GM19372 (cell line): Measurements from ENCODE around the gene PTCH1.

Source experiments
- ATAC-seq: cut with Tn5 transposase; IDR thresholded peaks from one replicate; pipeline ENCODE4 v1.9.1; 2021; ENCODE audit warnings: mild to moderate bottlenecking, low read depth, moderate library complexity; ENCODE audit not compliant: unreplicated experiment

PTCH1 gene

DNA sequence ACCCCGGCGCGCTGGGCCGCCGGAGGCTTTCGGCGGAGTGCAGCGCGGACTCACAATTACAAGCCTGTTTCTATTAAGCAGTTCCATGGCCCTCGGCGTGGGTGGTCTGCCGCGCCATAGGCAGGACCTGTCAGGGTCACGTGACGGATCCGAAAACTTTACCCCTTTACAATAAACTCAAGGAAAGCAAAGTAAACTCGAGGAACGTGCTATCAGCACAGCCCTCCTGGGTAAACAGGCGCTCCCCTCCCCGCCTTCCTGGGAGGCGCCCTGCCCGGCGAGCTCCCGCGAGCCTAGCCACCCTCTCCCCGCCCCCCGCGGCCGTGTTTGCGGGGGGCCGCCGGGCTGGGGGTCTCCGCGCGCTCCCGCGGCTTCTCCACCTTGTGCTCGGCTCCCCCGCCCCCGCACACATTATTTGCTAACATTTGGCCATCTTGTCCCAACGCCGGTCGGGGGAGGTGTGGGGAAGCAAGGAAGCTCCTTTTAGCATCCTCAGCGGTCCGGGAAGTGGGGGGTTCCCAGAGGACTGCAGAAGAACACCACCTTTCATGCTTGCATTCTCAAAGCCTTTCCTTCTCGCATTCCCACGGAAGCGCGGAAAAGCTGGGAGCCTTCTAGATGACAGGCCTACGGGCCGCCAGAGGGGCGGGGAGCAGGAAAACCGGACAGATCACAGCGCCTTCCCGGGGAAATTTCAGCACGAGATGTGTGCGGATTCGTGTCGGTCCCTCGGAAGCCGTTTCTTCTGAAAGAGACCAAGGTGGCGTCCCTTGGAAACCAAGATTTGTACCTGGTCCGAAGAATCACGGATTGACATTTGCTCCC, at the start of gene PTCH1:
Gene PTCH1 (minus strand): TSS at position 238 of the 825 bp plus-strand sequence.
- no peak for ATAC-seq

DNA sequence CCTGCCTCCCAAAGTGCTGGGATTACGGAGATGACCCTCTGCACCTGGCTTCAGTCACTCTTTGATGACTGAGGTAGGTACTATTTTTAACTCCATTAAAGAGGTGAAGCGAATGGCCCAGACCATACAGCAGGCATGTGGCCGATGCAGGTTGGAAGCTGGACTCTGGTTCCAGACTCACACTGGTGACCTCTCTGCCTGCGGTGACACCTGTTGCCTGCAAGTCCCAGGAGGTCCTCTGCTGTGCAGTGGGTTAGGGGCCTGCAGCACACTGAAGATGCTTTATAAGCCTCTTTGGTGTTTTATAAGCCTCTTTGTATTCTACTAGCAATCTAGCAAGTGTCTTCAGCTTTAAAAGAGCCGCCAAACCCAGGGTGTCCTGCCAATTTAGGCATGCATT, 49.2 kb upstream of the PTCH1 start:
- no peak for ATAC-seq

DNA sequence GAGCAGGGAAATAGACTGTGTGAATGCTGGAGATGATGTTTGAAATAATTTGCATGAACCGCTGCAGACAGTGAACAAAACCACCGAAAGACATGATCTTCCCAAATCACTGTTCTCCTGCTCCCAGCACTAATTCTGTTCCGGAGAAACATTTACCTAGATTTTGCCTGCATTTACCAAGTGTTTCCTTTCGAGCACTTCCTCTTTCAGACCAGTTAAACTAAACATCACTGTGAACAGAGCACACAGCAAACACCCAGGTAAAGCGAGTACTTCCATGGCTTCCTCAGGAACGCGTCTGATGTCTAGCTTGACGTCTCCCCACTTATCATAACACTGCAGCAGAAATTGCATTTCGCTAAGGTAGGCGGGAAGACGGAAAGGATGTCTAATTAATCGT, 45.1 kb upstream of the PTCH1 start:
- ATAC-seq = no peak

DNA sequence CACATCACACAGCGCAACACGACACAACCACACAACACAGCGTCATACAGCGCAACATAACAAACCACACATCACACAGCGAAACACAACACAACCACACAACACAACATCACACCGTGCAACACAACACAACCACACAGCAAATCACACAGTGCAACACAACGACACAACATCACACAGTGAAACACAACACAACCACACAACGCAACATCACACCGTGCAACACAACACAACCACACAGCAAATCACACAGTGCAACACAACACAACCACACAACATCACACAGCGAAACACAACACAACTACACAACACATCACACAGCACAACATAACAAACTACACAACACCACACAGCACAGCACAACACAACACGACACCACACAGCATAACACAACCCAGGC, 40.4 kb upstream of the PTCH1 start:
- no peak for ATAC-seq

DNA sequence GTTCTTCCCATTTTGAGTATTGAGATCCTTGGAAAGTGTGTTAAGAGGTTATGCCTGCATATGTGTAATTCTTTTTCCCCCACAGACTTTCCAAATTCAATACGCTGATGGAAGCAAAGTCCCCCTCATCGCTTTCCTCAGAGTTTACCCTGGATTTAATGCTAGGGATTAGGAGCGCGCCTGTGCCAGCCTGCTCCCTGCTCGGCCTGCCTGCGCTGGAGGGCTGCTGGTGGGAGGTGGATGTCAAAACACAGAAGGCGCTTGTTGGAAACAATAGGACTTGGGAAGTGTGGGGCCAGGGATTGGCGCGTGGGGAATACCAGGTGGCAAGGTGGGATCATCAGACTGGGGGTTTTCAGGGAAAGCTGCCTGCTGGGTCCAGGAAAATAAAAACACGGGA, 39.8 kb upstream of the PTCH1 start:
- ATAC-seq = no peak

DNA sequence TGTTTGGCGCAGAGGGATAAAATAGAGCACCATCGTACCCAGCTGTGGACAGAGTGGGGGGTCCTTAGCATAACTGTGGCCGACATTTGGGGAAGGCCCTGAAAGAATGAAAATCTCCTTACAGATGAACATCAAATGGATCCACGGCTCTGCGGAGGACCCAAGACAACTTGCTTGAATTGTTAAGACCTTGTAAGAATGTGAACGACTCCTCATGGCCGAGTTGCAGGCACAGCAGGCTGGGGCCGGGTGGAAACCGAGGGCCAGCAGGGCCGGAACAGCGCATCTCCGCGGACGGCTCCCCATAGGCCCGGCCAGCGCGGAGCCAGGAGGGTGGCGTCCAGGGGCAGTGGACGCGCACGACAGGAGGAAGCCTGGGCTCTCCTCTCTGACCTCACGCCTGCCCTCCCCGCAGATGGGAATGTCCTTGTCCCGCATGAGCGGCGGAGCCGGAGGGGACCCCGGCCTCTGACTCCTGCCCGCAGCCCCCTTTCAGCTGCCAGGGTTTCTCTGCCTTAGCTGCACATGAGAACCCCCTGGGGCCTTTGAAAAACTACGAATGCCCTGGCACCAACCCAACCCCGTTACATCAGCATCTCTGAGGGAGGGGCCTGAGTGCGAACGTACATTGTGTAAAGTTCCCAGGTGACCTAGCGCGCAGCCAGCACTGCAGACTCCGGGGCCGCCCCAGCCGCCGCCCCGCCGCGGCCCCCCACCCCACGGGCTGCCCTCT, 36.2 kb upstream of the PTCH1 start:
- no peak for ATAC-seq

DNA sequence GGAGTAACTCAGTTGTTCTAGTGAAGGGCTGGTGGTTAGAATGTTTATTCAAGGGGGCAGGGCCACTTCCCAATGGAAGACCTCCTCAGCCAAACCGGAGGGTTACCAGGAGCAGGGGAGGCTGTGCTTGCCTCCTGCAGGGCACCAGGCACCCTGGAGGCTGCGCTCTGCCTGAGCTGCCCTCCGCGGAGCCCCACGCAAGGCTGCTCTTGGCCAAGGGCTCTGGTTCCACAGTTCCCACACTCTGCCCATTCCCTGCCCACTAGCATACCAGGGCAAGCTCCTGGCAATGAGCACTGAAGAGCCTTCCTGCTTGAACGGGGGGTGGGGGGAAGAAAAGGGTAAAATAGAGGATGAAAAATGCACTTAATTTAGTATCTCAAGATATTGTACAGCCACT, 35.5 kb upstream of the PTCH1 start:
- no peak for ATAC-seq

DNA sequence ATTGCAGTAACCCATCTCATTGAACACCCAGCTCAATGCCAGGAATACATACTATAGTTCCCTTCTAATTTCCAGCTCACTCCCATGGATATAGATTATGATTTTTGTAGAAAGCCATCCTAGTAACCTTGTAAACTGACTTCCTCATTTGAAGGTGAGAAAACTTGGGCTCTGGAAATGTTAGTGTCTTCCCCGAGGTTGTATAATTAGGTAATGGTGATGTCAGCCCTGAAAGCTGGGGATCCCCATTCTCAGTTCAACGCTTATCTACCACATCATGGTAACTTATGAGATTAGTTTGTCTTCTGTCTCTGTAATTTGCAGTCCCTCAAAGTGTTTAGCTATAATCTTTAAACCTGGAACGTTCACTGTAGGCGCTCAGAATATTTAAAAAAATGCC, 34.6 kb upstream of the PTCH1 start:
- ATAC-seq = no peak

DNA sequence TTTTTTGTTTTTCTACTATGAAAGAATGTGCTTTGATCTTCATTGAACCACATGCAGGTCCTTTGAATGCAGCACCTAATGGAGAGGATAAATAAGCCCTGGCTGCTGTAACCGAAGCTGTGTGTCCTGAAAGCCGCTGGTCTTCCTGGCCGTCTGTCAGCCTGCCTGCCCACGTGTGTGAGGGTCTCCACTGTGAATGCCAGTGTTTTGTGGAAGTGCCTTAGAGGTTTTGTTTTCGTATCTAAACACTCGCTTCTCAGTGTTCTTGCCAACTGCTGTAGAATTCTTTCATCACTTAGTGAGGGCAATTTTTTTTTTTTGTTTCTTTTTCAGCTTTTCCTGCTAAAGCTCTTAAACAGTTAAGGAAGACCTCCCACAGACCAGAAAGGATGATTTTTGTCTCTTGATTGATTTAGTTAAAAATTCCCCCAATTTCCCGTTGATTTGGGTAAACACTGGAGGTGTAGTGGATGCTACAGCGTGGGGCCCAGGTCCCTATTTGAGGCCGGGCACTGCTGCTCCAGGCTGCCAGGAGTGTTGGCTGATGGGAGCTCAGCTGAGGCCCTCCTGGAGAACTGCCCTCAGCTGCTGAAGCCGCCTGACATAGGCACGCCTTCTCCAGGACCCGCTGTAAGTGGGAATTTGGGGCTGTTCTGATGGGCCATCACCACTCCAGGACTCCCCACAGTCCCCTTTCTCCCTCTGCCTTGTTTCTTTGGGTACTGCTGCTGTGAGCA, 29.2 kb upstream of the PTCH1 start:
- ATAC-seq = no peak

DNA sequence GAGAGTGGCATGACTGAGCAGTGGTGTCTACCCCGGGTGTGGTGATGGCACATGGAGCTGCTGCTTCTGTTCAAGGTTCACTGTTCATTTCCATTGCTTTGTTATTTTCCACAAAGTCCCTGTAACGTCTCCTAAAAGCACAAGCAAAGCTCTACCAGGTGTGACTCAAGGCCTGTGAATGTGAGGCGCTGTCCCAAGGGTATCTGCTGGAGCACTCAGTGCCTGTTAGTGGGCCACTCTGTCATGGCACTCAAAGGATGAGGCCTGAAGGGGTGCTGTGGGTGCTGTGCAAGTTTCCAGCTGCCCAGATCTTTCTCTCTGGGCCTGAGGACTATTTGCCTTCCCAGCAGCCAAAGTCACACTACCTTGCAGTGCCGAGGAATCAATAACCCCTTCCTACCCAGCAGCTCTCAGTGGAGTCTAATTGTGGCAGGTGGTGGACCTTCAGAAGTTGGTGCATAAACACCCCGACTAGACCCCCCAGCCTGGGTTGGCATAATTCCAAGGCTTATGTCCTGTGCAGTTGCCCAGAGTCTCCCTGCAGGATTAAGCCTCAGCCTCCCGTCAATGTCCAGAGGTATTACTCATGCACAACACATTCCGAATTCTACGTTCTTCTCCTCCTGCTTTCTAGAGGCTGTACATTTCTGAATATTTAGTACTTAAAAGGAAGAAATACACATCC, 17.4 kb upstream of the PTCH1 start:
- ATAC-seq = no peak

DNA sequence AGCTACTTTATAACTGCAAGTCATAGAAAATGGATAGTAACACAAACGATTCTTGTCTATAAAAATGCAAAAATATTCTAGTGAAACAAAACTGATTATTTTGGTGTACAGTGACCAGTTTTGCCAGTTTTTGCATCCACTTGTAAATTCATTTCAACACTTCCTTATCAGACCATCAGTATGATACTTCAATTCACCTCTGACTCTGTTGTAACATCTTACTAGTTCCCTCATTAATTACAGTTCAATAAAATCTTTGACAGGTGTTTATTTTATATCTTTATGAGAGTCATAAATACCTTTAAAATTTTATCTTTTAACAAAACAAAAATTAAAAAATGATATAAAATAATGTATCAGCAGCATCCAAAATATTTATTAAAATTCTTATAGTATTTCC, 13.1 kb upstream of the PTCH1 start:
- ATAC-seq = no peak

DNA sequence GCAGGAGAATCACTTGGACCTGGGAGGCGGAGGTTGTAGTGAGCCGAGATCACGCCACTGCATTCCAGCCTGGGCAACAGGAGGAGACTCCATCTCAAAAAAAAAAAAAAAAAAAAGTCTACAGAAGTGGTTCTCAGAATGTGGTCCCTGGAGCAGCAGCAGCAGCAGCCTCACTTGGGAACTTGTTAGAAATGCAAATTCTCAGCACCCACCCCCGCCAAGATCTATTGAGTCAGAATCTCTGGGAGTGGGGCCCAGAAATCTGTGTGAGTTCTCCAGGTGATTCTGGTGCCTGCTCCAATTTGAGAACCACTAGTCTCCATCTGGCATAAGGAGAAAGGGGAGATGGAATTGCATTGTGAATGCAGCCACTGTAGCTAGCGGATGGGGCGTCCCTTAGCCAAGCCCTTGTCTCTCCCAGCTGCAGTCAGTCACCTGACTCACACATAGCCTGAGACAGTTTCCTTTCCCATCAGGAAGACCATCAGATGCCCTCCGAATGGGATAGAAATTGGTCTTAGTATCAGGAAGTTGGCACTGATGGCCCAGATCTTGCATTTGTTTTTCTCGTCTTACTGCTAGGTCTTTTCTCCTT, 12.2 kb upstream of the PTCH1 start:
- ATAC-seq = no peak

DNA sequence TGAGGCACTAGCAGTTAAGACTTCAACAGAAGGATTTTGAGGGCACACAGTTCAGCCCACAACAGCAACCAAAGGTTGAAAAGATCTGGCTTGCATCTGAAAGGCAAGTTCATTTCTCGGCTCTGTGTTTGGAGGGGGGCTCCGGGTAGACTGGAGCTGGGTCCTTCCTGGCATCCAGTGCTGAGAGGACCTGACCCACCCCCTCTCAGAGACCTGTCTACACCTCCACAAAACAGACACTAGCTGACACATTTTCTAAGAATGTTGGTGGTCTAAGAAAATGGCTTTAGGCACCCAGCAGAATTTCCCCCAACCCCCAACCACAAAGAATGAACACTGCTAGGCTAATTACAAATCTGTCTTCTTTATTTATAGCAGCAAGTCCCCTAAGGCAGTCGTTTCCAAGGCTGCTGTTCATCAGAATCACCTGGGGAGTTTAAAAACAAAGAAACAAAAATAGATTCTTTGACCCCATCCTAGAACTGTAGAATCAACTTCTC, 6.2 kb upstream of the PTCH1 start:
- ATAC-seq = no peak

DNA sequence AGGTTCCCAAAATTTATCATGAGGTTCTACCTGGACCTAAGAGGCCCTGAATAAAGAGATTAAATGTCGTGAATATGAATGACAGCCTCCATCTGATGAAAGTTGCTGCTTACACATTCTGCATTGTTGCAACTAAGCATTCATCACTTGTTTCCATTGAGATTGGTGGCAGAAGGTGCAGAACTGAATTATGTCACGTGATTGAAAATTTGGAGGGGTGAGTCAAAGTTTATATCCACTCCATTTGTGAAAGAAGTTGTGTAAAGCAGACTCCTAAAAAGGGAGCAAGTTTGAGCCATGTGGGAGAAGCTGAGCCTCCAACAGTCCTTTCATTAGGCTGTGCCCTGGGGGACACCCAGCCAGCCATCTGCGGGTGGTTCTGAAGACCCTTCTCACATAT, 4.9 kb upstream of the PTCH1 start:
- no peak for ATAC-seq

DNA sequence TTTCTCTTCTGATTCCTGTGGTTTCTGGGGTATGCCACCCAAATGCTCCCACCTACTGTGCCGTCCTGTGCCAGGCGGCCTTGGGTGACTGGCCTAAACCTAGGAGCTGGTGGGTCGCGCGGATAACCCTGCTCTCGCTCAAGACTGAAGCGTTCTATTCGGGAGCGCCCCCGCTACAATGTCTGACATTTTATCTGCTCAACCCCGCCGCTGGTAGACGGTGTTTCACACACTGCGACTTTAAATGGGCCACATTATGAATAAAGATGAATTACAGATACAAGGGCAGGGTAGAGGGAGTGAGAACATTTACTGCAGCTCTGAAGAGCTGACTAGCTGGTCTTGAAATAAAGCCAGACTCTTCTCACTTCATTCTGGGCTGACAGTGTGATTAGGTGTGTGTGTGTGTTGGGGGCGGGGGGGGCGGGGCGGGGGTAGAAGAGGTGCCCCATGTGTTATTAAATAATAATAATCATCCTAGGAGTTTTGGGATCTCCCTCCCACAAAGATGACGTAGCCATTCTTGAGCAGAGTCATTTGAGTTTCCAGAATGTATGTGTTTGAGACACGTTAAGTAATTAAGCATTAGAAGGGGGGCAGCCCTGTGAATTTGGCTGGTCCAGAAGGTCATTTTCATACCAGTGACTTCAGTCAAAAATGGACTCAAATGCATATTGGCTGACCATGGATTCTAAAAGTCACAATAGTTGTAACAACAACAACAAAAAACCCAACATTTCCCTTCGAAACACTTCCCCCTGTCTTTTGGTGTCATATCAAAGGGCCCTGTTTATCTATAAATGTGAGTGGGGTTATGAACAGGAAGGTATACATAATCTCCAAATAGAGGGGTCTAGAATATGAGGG, 1.0 kb upstream of the PTCH1 start:
- ATAC-seq = no peak

DNA sequence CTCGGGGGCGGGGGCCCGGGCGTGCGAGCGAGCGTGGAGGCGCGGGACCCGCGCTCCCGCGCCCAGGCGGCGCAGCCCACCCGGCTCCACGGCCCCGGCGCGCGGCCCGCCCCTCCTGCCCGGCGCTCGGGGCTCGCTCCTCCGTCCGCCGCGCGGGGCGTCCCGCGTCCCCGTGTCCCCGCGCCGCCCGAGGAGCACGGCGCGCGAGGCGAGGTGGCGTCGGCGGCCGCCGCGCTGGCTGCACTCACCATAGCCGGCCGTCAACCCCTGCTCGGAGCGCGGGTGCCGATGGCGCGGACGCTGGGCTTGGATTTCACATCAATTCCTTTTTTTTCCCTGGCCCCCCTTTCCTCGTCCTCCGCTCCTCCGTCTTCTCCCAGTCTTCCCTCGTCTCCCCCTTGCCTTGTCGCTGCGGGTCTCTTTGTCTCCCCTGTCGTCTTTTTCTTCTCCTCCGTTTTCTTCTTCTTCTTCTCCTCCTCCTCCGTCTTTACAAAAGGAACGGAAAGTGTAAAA, 494 bp downstream of the PTCH1 start:
- ATAC-seq = no peak

DNA sequence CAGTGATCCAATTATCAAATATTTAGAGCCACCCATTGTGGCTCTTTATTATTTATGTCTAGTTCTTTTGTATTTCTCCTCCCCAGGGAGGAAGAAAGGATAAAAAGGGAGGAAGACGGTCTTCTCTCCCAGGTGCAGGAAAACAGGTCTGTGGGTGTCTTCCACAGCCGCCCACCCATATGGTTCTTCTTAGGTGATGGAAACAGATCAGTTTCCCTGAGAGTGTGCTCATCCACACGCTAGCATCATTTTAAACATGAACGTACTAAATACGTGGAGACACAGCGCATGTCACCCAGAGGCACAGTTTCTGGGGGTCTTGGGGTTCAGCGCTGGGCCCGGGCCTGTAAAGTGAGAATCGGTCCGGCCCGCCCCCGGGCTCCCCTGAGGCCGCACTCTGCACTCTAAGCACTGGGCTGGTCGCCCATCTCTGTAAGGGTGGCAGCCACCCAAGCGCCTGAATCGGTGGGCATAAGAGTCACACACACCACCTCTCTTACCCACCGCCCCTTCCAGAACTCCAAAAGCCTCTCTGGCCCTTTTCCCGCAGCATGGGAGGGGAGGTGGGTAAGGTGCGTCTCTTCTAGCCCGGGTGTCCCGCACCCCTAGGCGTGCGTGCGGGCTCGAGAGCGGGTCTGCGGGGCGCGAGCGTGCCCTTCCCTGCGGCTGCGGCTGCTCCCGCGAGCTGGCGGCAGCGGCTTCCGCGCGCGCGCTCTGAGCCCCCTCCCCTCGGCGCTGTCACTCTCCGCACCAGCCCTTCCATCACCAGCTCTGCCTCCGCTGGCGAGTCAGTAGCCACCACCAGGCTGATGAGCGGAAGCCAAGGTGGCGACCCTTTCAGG, 1.3 kb downstream of the PTCH1 start:
- ATAC-seq = no peak

DNA sequence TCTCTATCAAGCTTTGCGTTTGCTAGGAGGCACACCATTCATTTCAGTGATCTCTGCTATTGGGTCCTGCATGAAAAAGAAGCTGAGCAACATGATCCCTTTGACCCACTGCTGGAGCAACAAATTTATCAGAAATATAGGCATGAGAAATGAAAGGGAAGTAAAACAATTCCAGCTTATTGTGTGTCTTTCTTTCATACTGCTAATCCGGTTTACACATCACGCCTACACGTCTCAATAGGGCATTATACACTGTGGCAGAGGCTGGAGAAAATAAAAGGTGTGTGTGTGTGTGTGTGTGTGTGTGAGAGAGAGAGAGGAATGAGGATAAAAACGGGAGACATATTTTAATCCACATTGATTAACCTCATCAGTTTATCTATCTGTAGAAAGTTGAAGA, 2.4 kb downstream of the PTCH1 start:
- no peak for ATAC-seq
